CD8-positive, alpha-beta memory T cell (primary cell): ENCODE data around the gene ZFAND3. TPM values are rescaled to one million over a fixed set of nuclear protein-coding genes. Genes with fewer than 3 reads are reported as not detected.
A peak's percentile ranks its signal among the peaks of the same experiment; 100 is the strongest.

Experiments
- CTCF ChIA-PET: fragments of 350-600 bp; sonication (Branson Sonifier 250); formaldehyde crosslinking; loops from one replicate; lab custom pipeline; 2021; ENCODE audit warnings: antibody characterized with exemption; lab: Charles Lee
- POLR2A ChIA-PET: fragments of 350-600 bp; sonication (Branson Sonifier 250); formaldehyde crosslinking; loops from one replicate; lab custom pipeline; 2021; ENCODE audit warnings: antibody characterized with exemption; lab: Charles Lee
- DNase-seq, 5 donors: peaks; one replicate each; pipeline versions ENCODE4 v3.0.0 to v3.0.0-alpha.2; 2020 to 2022; ENCODE audit warnings: mixed read lengths in 1 of 5
- H3K27ac ChIP-seq: one replicate; pipeline ENCODE4 v1.7.0; 2013; ENCODE audit warnings: low read depth, mild to moderate bottlenecking, low read length, moderate library complexity
- H3K27me3 ChIP-seq: 2 replicates; pipeline ENCODE4 v1.7.0; 2013; ENCODE audit warnings: low read length, mild to moderate bottlenecking; ENCODE audit not compliant: insufficient read depth, poor library complexity, severe bottlenecking
- H3K36me3 ChIP-seq: 2 replicates; pipeline ENCODE4 v1.7.0; 2013; ENCODE audit warnings: mild to moderate bottlenecking, low read length, moderate library complexity; ENCODE audit not compliant: insufficient read depth
- H3K4me1 ChIP-seq: 2 replicates; pipeline ENCODE4 v1.7.0; 2013; ENCODE audit warnings: mild to moderate bottlenecking, low read length, moderate library complexity; ENCODE audit not compliant: insufficient read depth
- H3K4me3 ChIP-seq: 2 replicates; pipeline ENCODE4 v1.7.0; 2013; ENCODE audit warnings: mild to moderate bottlenecking, low read length
- H3K9me3 ChIP-seq: 2 replicates; pipeline ENCODE4 v1.7.0; 2013; ENCODE audit warnings: mild to moderate bottlenecking, low read length
- H3K27ac Mint-ChIP-seq, 8 donors: one replicate each; pipeline ENCODE4 v1.8.0; 2020 to 2021; ENCODE audit warnings: mixed read lengths in 8 of 8, mild to moderate bottlenecking in 6 of 8, inconsistent platforms in 3 of 8, moderate library complexity in 3 of 8
- H3K27me3 Mint-ChIP-seq, 2 donors: one replicate each; pipeline ENCODE4 v1.8.0; 2020 to 2021; ENCODE audit warnings: mixed read lengths in 2 of 2, mild to moderate bottlenecking in 1 of 2, moderate library complexity in 1 of 2
- H3K36me3 Mint-ChIP-seq, 3 donors: one replicate each; pipeline ENCODE4 v1.8.0; 2020 to 2021; ENCODE audit warnings: mixed read lengths in 3 of 3, inconsistent platforms in 1 of 3, mild to moderate bottlenecking in 1 of 3
- H3K4me1 Mint-ChIP-seq, 3 donors: one replicate each; pipeline ENCODE4 v1.8.0; 2020 to 2021; ENCODE audit warnings: mixed read lengths in 3 of 3, inconsistent platforms in 1 of 3, mild to moderate bottlenecking in 1 of 3
- H3K4me3 Mint-ChIP-seq, 7 donors: one replicate each; pipeline ENCODE4 v1.8.0; 2020 to 2021; ENCODE audit warnings: mixed read lengths in 7 of 7, mild to moderate bottlenecking in 6 of 7, moderate library complexity in 4 of 7, inconsistent platforms in 2 of 7
- H3K9me3 Mint-ChIP-seq, 5 donors: one replicate each; pipeline ENCODE4 v1.8.0; 2020 to 2022; ENCODE audit warnings: mixed read lengths in 5 of 5, mild to moderate bottlenecking in 3 of 5, moderate library complexity in 2 of 5, inconsistent platforms in 1 of 5
- polyA plus RNA-seq: library from polyadenylated mRNA; unstranded; fragments of 300-500 nt; fragmentation: Illumina TruSeq; gene quantifications from one replicate; pipeline ENCODE4 v1.2.3, GENCODE V29; 2021
- total RNA-seq, 2 experiments: library from RNA; stranded (reverse); gene quantifications; one replicate each; pipeline ENCODE4 v1.2.3, GENCODE V29; 2021

ZFAND3 gene
- total and polyA plus RNA-seq, 3 experiments from 2014 or later: 5.2 to 29.4 (median 29.1) TPM

DNA sequence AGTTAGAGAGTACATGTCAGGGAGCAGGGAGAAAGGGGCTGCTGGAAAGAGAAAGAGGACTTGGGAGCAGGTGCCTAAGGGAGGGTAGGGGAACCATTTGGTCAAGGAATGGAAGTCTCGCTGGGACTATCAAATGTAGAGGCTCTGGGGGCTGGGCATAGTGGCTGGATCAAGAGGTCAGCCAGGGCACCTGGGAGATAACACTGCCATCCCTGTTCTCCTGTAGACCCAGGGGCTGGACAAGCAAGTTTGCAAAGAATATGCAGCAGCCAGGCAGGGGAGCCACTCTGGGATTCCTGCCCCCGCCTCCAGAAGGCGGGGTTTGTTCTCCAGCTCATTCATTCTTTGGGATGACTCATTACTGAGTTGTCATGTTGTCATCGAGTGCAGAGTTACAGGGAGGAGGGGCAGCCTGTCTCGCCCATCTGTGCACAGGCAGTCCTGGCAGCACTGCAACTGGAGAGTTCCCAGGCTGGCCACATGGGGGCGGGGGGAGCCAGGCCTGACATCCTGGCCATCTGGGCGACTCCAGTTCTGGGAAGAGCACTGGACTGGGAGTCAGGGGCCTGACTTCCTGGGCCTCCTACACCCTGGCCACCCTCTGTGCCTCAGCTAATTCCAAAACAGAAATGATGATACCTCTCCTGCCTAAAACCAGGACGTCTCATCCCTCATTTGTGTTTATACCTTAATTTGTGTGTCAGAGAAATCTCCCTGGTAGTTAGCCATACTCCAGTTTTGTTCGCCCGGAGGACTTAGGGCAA is 28.2 kb upstream of the ZFAND3 start:
- Histone ChIP-seq H3K36me3 (no peaks in the 10 kb centered on the region), H3K27me3 (no peaks in the 10 kb centered on the region), H3K9me3 (no peaks in the 10 kb centered on the region), H3K4me3 (no peak overlapping the region), H3K27ac (no peak overlapping the region), H3K4me1 (peaks cover 7% of the 10 kb centered on the region)
- DNase-seq: peak; percentile 52 to 90 (median 60)
- no peaks in the 10 kb centered on the region for H3K36me3 Mint-ChIP-seq
- H3K27me3 Mint-ChIP-seq: peaks cover 0 to 3% of the 10 kb centered on the region in 2 donors
- no peak overlapping the region for H3K4me3 Mint-ChIP-seq
- H3K27ac Mint-ChIP-seq: peak overlapping the region in 1 of 8 donors; percentile 32
- ChIA-PET CTCF (interaction anchor here (0.6 to 1.4 kb wide), 8 partner anchors 8 to 225 kb away, joined by 3 to 6 read pairs (median 4); partner anchors contain the start of gene ZFAND3), POLR2A (interaction anchor here (0.6 to 1.0 kb wide), 4 partner anchors 27 to 193 kb away, joined by 3 to 4 read pairs (median 4); no protein-coding TSS in a partner anchor)
- H3K4me1 Mint-ChIP-seq: peaks cover 0 to 11% (median 6%) of the 10 kb centered on the region in 3 donors
- H3K9me3 Mint-ChIP-seq: no peaks in the 10 kb centered on the region

DNA sequence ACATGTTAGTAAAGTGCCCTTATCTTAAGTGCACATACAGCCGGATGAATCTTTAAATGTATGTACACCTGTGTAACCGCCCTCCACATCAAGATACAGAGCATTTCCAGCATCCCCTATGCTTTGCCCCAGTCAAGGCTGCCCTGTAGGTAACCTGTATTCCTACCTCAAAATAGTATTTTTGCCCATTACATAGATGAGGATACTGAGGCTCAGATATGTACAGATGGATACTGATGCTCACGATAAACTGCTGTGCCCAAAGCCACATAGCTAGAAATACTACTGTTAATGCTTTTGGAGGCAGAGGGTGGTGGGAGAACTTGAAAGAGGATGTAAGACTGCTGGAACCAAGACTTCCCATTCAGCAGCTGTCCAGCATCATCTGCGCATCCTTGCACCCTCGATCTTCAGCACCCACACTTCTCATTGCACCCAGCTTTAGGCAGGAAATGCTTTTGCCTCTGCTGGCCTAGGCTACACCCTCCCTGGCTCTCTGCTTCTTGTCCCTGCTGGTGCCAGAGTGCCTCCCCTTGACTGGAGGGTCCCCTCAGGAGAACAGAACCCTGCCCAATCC is 27.0 kb upstream of the ZFAND3 start:
- Histone ChIP-seq H3K27ac (no peak overlapping the region), H3K9me3 (no peaks in the 10 kb centered on the region), H3K4me3 (no peak overlapping the region), H3K4me1 (peaks cover 7% of the 10 kb centered on the region), H3K27me3 (no peaks in the 10 kb centered on the region), H3K36me3 (no peaks in the 10 kb centered on the region)
- ChIA-PET CTCF (interaction anchor here (0.7 to 1.4 kb wide), 5 partner anchors 27 to 196 kb away, joined by 3 to 7 read pairs (median 5); partner anchors contain the start of gene ZFAND3), POLR2A (interaction anchor here (0.7 kb wide), 1 partner anchor 212 kb away, joined by 10 read pairs; no protein-coding TSS in a partner anchor)
- no peaks in the 10 kb centered on the region for H3K36me3 Mint-ChIP-seq
- no peak for DNase-seq
- no peak overlapping the region for H3K27ac Mint-ChIP-seq
- H3K27me3 Mint-ChIP-seq: peaks cover 0 to 3% of the 10 kb centered on the region in 2 donors
- no peaks in the 10 kb centered on the region for H3K9me3 Mint-ChIP-seq
- peaks cover 0 to 11% (median 6%) of the 10 kb centered on the region in 3 donors for H3K4me1 Mint-ChIP-seq
- H3K4me3 Mint-ChIP-seq: no peak overlapping the region

- Histone ChIP-seq H3K4me1 (peaks cover 7% of the 10 kb centered on the region), H3K4me3 (no peak overlapping the region), H3K27ac (no peak overlapping the region), H3K27me3 (no peaks in the 10 kb centered on the region), H3K9me3 (no peaks in the 10 kb centered on the region), H3K36me3 (no peaks in the 10 kb centered on the region)
- Mint-ChIP-seq H3K36me3 (no peaks in the 10 kb centered on the region), H3K27ac (peak overlapping the region in 1 of 8 donors; percentile 4), H3K9me3 (no peaks in the 10 kb centered on the region), H3K4me1 (peaks cover 0 to 11% (median 6%) of the 10 kb centered on the region in 3 donors), H3K27me3 (peaks cover 0 to 2% of the 10 kb centered on the region in 2 donors), H3K4me3 (no peak overlapping the region)
- CTCF ChIA-PET: interaction anchor here (0.6 to 1.4 kb wide), 3 partner anchors 26 to 516 kb away, joined by 3 to 7 read pairs (median 5); partner anchors contain the start of gene ZFAND3
- no peak for DNase-seq
- POLR2A ChIA-PET: no interaction called here
Observed at GRCh38 chr6:37793067-37793466, 26.5 kb upstream of the ZFAND3 start.

GRCh38 chr6:37794825-37795224 is 24.7 kb upstream of the ZFAND3 start:
- Histone ChIP-seq H3K27me3 (no peaks in the 10 kb centered on the region), H3K4me1 (peaks cover 7% of the 10 kb centered on the region), H3K36me3 (no peaks in the 10 kb centered on the region), H3K27ac (no peak overlapping the region), H3K9me3 (no peaks in the 10 kb centered on the region), H3K4me3 (no peak overlapping the region)
- no peaks in the 10 kb centered on the region for H3K9me3 Mint-ChIP-seq
- H3K4me3 Mint-ChIP-seq: no peak overlapping the region
- CTCF ChIA-PET: no interaction called here
- peaks cover 0 to 11% (median 6%) of the 10 kb centered on the region in 3 donors for H3K4me1 Mint-ChIP-seq
- H3K27ac Mint-ChIP-seq: no peak overlapping the region
- POLR2A ChIA-PET: interaction anchor here (0.7 kb wide), 2 partner anchors 19 to 23 kb away, joined by 5 to 8 read pairs; no protein-coding TSS in a partner anchor
- H3K36me3 Mint-ChIP-seq: no peaks in the 10 kb centered on the region
- peaks cover 0 to 2% of the 10 kb centered on the region in 2 donors for H3K27me3 Mint-ChIP-seq
- DNase-seq: no peak

GRCh38 chr6:37798436-37799262 is 20.9 kb upstream of the ZFAND3 start:
- Histone ChIP-seq H3K4me1 (no peaks in the 10 kb centered on the region), H3K36me3 (no peaks in the 10 kb centered on the region), H3K27me3 (no peaks in the 10 kb centered on the region), H3K9me3 (no peaks in the 10 kb centered on the region), H3K27ac (no peak overlapping the region), H3K4me3 (no peak overlapping the region)
- Mint-ChIP-seq H3K4me1 (no peaks in the 10 kb centered on the region), H3K4me3 (no peak overlapping the region), H3K36me3 (no peaks in the 10 kb centered on the region), H3K27ac (peak overlapping the region in 1 of 8 donors; percentile 9), H3K9me3 (no peaks in the 10 kb centered on the region), H3K27me3 (peaks cover 0 to 2% of the 10 kb centered on the region in 2 donors)
- ChIA-PET CTCF (no interaction called here), POLR2A (no interaction called here)
- DNase-seq: no peak

DNA sequence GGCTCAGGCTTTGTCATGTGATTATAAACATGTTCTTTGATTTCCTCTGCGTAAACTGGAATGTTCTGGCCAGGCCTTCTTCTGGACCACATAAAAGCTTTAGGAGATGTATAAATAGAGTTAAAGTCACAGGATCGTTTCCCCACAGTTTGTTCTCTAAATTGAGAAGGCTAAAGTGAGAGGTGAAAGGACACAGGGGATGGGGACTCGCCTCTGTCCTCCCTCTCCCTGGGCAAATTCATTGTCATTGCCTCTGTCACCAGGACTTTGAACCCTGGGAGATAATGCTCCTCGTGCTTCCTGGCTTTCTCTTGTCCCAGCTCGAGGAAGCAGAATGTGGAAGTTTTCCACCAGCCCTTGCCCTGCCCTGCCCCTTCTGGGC is 20.3 kb upstream of the ZFAND3 start:
- H3K27me3 Mint-ChIP-seq: peaks cover 0 to 2% of the 10 kb centered on the region in 2 donors
- Histone ChIP-seq H3K4me3 (no peak overlapping the region), H3K4me1 (no peaks in the 10 kb centered on the region), H3K27ac (no peak overlapping the region), H3K36me3 (no peaks in the 10 kb centered on the region), H3K27me3 (no peaks in the 10 kb centered on the region), H3K9me3 (no peaks in the 10 kb centered on the region)
- no peak for DNase-seq
- ChIA-PET POLR2A (no interaction called here), CTCF (no interaction called here)
- no peaks in the 10 kb centered on the region for H3K4me1 Mint-ChIP-seq
- no peak overlapping the region for H3K27ac Mint-ChIP-seq
- H3K36me3 Mint-ChIP-seq: no peaks in the 10 kb centered on the region
- no peak overlapping the region for H3K4me3 Mint-ChIP-seq
- H3K9me3 Mint-ChIP-seq: no peaks in the 10 kb centered on the region

DNA sequence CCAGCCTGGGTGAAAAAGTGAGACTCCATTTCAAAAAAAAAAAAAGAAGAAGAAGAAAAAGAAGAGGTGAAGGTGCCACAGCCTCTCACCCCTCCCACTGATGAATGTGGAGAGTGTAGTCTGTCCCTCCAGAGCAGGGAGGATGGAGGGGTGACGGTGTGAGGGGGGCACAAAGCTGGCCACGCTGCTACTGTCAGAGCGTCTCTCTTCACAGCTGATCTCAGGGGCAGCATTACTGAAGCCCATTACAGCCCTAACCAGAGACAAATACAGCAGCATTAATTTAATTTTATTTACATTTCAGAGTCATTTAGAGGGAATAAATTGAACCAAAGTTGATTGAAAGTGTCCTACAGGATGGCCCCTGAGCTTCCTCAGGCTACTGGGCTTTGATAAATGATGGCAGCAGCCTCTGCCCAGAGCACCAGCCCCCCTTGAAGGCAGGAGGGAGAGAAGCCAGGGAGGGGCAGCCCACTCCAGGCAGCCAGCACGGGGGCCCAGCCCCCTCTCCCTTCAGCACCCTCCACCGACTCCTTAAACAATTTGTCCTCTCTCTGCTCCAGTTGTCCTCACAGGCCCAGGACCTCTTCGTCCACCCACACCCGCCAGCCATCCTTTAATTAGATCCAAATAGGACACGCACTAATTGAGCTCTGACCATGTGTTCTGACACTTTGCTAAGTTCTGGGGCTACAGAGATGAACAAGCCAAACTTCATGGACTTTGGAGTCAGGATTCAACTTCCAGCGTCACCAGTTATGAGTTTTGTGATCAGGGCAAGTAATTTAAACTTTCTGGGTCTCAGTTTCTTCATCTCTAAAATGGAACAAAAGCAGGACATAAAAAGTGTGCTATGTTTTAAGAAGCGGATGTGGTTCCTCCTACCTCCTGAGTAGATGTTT is 18.6 kb upstream of the ZFAND3 start:
- H3K36me3 Mint-ChIP-seq: no peaks in the 10 kb centered on the region
- CTCF ChIA-PET: interaction anchor here (1.3 to 2.5 kb wide), 2 partner anchors 10 to 693 kb away, joined by 3 to 6 read pairs; no protein-coding TSS in a partner anchor

More for the DNA sequence above, 18.6 kb upstream of the ZFAND3 start:
- DNase-seq: no peak
- H3K27ac Mint-ChIP-seq: no peak overlapping the region
- no peak overlapping the region for H3K4me3 Mint-ChIP-seq
- H3K4me1 Mint-ChIP-seq: no peaks in the 10 kb centered on the region
- Histone ChIP-seq H3K4me3 (no peak overlapping the region), H3K9me3 (no peaks in the 10 kb centered on the region), H3K27me3 (no peaks in the 10 kb centered on the region), H3K36me3 (no peaks in the 10 kb centered on the region), H3K4me1 (no peaks in the 10 kb centered on the region), H3K27ac (no peak overlapping the region)
- POLR2A ChIA-PET: no interaction called here
- H3K9me3 Mint-ChIP-seq: no peaks in the 10 kb centered on the region
- H3K27me3 Mint-ChIP-seq: no peaks in the 10 kb centered on the region
